GM08714 (cell line): Measurements from ENCODE around the gene ENPP1.

Experiments
- H3K4me3 ChIP-seq: fragments of 200-500 bp; sonication (Bioruptor generic); 2 replicates; pipeline ENCODE4 v1.5.1; 2014; ENCODE audit warnings: mild to moderate bottlenecking, low read length, inconsistent platforms
- ZNF274 ChIP-seq: IDR thresholded peaks from 2 replicates; pipeline ENCODE4 v1.6.1; 2012; ENCODE audit warnings: mild to moderate bottlenecking, low read depth, low read length

The ENPP1 gene

GRCh38 chr6:131831392-131831791 is 23.6 kb downstream of the ENPP1 start:
- no peak overlapping the region for H3K4me3 ChIP-seq
- no peak for TF ChIP-seq ZNF274

- H3K4me3 ChIP-seq = no peak overlapping the region
Measured at GRCh38 chr6:131831886-131832285, 24.1 kb downstream of the ENPP1 start.

DNA sequence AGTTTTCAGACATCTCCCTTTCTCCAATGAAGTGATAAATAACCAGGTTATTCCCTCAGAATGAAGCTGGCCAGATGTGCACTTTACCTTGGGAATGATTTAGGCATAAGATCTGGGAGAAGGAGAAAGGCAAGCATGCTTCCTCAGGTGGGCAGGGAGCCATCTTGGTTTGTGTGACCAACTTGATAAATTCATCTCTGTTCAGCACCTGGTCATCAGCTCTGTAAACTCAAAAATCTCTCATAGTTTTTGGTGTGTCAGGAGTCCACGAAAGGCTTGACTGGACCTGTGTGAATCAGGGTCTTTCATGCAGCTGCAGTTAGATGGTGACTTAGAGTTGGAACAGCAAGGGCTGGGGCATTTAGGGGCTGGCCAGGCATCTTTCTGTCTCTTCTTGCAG is 24.5 kb downstream of the ENPP1 start:
- TF ChIP-seq ZNF274 = no peak
- H3K4me3 ChIP-seq = no peak overlapping the region

More at GRCh38 chr6:131831886-131832285, 24.1 kb downstream of the ENPP1 start:
- no peak for TF ChIP-seq ZNF274

DNA sequence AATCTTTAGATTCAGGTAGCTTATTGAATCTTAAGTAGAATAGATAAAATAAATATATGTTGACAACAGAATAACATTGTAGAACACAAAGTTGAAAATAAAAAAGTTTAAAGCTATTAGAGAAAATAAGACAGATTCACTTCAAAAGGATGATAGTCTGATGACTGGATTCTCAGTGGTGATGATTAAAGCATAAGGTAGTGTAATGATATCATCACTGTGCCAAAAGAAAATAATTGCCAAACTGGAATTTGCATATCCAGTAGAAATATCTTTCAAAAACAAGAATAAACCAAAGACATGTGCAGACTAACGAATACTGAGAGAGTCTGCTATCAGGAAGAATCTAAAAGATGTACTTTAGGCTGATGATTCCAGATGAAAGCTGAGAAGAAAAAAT is 30.2 kb downstream of the ENPP1 start:
- H3K4me3 ChIP-seq = no peak overlapping the region
- TF ChIP-seq ZNF274 = no peak

DNA sequence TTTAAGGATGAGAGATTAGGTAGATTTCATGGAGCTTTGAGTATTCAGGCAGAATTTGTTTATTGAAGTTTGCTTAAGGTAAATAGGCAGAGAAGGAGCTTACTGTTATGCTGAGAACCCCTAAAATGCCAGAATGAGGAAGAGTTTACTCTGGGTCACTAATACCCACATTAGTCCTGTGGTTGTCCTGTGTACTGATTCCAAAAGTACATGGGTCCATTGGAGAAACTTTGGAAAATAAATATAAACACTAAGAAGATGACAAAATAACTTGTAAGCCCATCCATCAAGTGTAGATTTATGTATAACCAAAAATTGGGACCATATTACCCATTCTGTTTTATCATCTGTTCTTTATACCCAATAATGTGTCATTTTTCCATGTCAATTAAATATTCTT is 31.6 kb downstream of the ENPP1 start:
- TF ChIP-seq ZNF274 = no peak
- H3K4me3 ChIP-seq = no peak overlapping the region

GRCh38 chr6:131840441-131840840 is 32.6 kb downstream of the ENPP1 start:
- no peak for TF ChIP-seq ZNF274
- no peak overlapping the region for H3K4me3 ChIP-seq

- no peak for TF ChIP-seq ZNF274
- no peak overlapping the region for H3K4me3 ChIP-seq
Measured at GRCh38 chr6:131840936-131841583, 33.2 kb downstream of the ENPP1 start.

DNA sequence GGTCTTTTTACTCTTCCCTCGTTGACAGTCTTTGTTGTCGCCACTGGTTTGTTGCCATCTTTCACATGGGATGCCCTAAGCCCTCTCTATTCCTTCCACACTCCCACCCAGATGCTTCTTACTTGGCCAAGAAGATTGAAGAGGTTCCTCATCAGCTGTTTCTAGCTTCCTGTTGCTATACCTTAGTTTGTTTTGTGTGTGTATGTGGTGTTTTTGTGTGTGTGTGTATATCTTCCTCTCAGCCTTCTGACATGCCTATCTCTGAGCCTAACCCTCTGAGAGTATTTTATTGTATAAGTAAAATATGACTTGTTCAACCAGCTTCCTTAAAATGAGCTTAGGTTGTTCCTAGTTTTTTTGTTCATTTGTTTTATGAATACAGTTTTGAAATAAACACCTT is 35.9 kb downstream of the ENPP1 start:
- no peak for TF ChIP-seq ZNF274
- H3K4me3 ChIP-seq = no peak overlapping the region

DNA sequence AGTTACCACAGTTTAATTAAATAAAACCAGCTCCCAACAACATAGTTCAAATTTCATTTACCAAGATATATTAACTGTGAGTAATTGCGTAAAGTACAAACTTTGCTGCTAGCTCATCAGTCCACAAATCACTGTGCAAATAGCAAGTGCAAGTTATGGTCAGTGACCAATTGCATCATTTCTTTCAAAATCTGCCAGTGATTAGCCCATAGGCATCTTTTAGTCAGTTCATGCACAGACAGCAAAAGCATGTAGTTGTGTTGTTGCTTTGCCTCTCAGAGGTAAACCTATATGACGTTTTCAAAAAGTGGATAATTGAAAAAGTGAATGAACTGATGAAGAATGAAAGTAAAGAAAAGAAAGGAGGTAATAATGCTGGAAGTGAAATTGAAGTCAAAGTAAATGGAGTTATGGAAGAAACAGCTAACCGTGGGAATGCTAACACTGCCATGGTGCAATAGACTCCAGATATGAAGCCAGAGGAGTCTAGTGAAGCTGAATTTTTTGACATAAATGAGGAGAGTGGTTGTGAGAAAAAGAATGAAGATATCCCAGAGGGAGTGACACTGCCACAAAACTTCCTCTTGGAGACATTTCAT is 36.5 kb downstream of the ENPP1 start:
- no peak overlapping the region for H3K4me3 ChIP-seq

DNA sequence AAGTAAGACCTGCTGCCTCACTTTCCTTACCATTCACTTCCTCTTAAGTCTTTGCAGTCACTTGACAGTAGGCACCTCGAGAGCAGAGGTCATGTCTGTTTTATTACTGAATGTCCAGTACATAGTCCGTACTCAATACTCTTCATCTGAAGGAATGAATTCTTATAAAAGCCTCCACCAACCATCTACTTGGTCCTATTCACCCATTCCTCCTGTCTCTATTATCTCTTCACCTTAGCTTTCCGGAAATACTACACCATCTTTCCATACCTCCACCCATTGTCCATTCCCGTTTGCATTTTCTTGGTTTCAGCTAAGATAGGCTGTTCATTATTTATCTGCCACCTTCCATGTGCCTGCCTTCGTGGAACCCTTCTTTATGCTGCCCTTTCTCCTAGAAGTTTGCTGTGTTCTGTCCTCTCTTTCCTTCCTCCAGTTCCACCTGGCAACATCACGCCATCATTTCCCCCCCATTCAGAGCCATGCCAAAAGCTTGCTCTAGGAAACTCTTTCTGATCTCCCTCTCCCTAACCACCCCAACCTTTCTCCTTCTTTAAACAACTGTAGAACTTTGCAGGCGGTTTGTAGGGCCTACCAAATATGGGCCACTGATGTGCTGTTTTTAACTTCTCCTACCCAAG is 38.3 kb downstream of the ENPP1 start:
- no peak overlapping the region for H3K4me3 ChIP-seq
- no peak for TF ChIP-seq ZNF274

More for the DNA sequence above, 36.5 kb downstream of the ENPP1 start:
- no peak for TF ChIP-seq ZNF274

DNA sequence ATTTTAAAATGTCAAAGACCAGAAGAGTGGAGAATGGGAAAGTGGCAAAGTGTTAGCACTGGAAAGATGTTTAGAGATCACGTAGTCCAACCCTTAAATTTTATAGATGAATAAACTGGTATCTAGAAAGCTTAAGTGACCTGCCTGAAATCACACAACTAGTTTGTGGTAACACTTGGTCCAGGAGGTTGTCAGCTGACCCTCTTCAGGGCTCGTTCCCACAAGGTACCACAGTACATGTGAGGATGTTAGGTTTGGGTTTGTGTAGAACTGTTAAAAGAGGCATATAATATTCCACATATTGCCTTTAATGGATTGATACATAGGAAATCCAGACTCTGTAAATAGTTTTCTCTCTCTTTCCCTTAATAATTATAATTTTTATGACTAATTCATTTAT is 39.1 kb downstream of the ENPP1 start:
- TF ChIP-seq ZNF274 = no peak
- no peak overlapping the region for H3K4me3 ChIP-seq

- TF ChIP-seq ZNF274 = no peak
- H3K4me3 ChIP-seq = no peak overlapping the region
Measured at GRCh38 chr6:131849799-131850198, 42.0 kb downstream of the ENPP1 start.

- no peak for TF ChIP-seq ZNF274
- H3K4me3 ChIP-seq = no peak overlapping the region
Measured at GRCh38 chr6:131851049-131851769, 43.4 kb downstream of the ENPP1 start.

GRCh38 chr6:131852200-131852599 is 44.4 kb downstream of the ENPP1 start:
- TF ChIP-seq ZNF274 = no peak
- no peak overlapping the region for H3K4me3 ChIP-seq

GRCh38 chr6:131854803-131855202 is 47.0 kb downstream of the ENPP1 start:
- TF ChIP-seq ZNF274 = no peak
- no peak overlapping the region for H3K4me3 ChIP-seq
